ENCODE data around the gene MZB1.

The MZB1 gene

GRCh38 chr5:139377226-139377625 lies 12.5 kb downstream of the MZB1 start:
- no peak overlapping the region for H3K27ac ChIP-seq
- TF ChIP-seq, protein P1, sequence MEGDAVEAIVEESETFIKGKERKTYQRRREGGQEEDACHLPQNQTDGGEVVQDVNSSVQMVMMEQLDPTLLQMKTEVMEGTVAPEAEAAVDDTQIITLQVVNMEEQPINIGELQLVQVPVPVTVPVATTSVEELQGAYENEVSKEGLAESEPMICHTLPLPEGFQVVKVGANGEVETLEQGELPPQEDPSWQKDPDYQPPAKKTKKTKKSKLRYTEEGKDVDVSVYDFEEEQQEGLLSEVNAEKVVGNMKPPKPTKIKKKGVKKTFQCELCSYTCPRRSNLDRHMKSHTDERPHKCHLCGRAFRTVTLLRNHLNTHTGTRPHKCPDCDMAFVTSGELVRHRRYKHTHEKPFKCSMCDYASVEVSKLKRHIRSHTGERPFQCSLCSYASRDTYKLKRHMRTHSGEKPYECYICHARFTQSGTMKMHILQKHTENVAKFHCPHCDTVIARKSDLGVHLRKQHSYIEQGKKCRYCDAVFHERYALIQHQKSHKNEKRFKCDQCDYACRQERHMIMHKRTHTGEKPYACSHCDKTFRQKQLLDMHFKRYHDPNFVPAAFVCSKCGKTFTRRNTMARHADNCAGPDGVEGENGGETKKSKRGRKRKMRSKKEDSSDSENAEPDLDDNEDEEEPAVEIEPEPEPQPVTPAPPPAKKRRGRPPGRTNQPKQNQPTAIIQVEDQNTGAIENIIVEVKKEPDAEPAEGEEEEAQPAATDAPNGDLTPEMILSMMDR (IDR thresholded peaks at IDR 0.05): no peak
- H3K36me3 ChIP-seq (ENCODE audit: control insufficient read depth, insufficient read depth, low read length): no peaks in the 10 kb centered on the region

DNA sequence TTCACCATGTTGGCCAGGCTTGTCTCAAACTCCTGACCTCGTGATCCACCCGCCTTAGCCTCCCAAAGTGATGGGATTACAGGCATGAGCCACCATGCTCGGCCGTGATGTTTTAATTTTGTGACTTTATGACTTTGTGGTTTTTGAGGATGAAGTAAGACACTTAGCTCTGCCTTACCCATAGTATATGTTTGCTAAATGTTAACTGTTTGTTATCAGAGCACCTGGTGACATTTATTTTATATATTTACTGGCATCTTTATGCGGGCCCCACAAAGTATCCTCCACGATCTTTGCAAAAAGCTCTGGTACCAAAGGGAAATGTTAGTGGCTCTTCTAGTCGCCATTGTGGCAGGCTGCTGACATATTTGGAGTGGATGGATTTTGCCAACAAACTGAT lies 13.3 kb downstream of the MZB1 start:
- no peaks in the 10 kb centered on the region for H3K27me3 ChIP-seq (ENCODE audit: control insufficient read depth, insufficient read depth, low read length)
- H3K9ac ChIP-seq: no peak overlapping the region
- no peaks in the 10 kb centered on the region for H3K9me3 ChIP-seq (ENCODE audit: control insufficient read depth, low read length)
- H2AFZ ChIP-seq: no peak overlapping the region
- peaks cover 4% of the 10 kb centered on the region for H3K79me2 ChIP-seq
- no peak overlapping the region for H3K27ac ChIP-seq
- H3K36me3 ChIP-seq (ENCODE audit: control insufficient read depth, insufficient read depth, low read length): no peaks in the 10 kb centered on the region
- H3K4me1 ChIP-seq: peaks cover 8% of the 10 kb centered on the region
- TF ChIP-seq, protein P1 (IDR thresholded peaks at IDR 0.05): no peak
- no peak overlapping the region for H3K4me3 ChIP-seq (ENCODE audit: low read depth, low read length)
- H3K4me2 ChIP-seq (ENCODE audit: low read length): no peak overlapping the region

More at GRCh38 chr5:139377226-139377625, 12.5 kb downstream of the MZB1 start:
- H2AFZ ChIP-seq: no peak overlapping the region
- no peak overlapping the region for H3K4me3 ChIP-seq (ENCODE audit: low read depth, low read length)
- no peaks in the 10 kb centered on the region for H3K27me3 ChIP-seq (ENCODE audit: control insufficient read depth, insufficient read depth, low read length)
- H3K4me2 ChIP-seq (ENCODE audit: low read length): no peak overlapping the region
- H3K4me1 ChIP-seq: peaks cover 14% of the 10 kb centered on the region
- no peak overlapping the region for H3K9ac ChIP-seq
- H3K79me2 ChIP-seq: peaks cover 4% of the 10 kb centered on the region
- no peaks in the 10 kb centered on the region for H3K9me3 ChIP-seq (ENCODE audit: control insufficient read depth, low read length)

DNA sequence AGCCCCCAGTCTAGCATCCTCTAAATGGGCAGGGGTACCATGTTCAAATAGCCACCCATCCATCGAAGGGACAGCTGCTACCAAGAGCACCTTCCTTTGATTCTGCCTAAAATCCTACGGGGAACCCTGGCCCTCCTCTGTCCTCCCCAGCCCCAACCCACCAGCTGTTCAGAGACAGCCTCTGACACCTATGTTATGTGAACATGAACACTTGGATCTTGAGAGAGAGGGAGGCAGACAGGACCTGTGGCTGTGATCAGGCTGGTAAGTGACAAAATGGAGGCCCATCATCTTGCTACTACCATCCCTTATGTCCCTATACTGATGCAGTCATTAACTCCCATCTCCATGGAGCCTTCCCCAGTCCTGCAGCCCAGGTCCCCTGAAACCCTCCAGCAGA lies 14.8 kb downstream of the MZB1 start:
- Histone ChIP-seq H3K4me1 (peaks cover 8% of the 10 kb centered on the region), H3K79me2 (peaks cover 1% of the 10 kb centered on the region), H3K4me2 (ENCODE audit: low read length) (no peak overlapping the region), H3K9ac (no peak overlapping the region), H3K36me3 (ENCODE audit: control insufficient read depth, insufficient read depth, low read length) (no peaks in the 10 kb centered on the region), H3K4me3 (ENCODE audit: low read depth, low read length) (no peak overlapping the region), H3K9me3 (ENCODE audit: control insufficient read depth, low read length) (no peaks in the 10 kb centered on the region), H2AFZ (no peak overlapping the region), H3K27me3 (ENCODE audit: control insufficient read depth, insufficient read depth, low read length) (no peaks in the 10 kb centered on the region), H3K27ac (no peak overlapping the region)
- TF ChIP-seq, protein P1 (IDR thresholded peaks at IDR 0.05): no peak

DNA sequence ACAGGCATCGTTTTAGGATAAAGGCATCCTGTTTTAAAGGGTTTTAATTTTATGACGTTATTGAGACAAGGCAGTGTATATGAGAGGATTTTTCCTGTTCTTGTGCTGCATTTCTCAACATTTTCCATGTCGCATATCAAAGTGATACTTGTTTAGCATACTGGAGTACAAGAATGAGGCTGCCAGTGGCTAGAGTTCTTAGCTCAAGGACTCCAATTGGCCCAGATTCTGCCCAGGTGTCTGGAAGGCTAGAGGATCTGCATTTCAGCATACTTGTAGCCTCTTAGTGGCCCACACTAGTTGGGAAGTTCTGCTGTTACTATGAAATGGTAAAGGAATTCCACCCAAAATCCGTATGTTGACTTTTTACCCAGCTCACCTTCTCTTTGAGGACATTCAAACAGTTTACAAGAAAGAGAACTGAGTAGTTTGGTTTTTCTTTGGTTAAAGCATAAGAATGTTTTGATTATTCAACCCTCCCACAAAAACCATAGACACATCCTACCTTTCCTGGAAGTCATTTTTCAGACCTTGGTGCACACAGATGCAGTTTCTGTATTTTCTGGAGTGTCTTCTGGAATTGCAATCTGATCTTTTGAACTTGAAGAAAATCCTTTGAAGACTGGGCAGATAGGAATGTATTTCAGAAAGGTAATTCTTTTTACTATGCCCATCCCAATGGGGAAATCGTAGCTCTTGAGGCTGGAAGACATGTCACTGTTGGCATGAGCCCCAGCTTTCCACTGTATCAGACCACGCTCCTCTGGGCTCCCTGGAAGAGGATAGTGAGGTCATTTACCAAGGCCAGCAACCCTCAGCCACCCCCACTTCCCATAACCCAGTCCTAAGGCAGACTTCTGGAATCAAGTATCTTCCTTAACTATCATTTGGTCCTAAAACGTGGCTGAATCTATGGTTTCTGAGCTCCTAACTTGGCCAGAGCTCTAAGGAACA lies 18.0 kb downstream of the MZB1 start:
- Histone ChIP-seq H3K4me1 (peaks cover 8% of the 10 kb centered on the region), H3K79me2 (no peaks in the 10 kb centered on the region), H2AFZ (no peak overlapping the region), H3K27ac (no peak overlapping the region), H3K4me3 (ENCODE audit: low read depth, low read length) (no peak overlapping the region), H3K4me2 (ENCODE audit: low read length) (no peak overlapping the region), H3K36me3 (ENCODE audit: control insufficient read depth, insufficient read depth, low read length) (no peaks in the 10 kb centered on the region), H3K27me3 (ENCODE audit: control insufficient read depth, insufficient read depth, low read length) (no peaks in the 10 kb centered on the region), H3K9ac (no peak overlapping the region), H3K9me3 (ENCODE audit: control insufficient read depth, low read length) (no peaks in the 10 kb centered on the region)
- TF ChIP-seq, protein P1 (IDR thresholded peaks at IDR 0.05): no peak
